ENCODE measurements around the gene PPM1D. TPM values are rescaled to one million over a fixed set of nuclear protein-coding genes. Genes with fewer than 3 reads are reported as not detected.

PPM1D gene
- total RNA-seq, 2 experiments from 2014 or later, result 11.6 to 12.9 TPM

DNA sequence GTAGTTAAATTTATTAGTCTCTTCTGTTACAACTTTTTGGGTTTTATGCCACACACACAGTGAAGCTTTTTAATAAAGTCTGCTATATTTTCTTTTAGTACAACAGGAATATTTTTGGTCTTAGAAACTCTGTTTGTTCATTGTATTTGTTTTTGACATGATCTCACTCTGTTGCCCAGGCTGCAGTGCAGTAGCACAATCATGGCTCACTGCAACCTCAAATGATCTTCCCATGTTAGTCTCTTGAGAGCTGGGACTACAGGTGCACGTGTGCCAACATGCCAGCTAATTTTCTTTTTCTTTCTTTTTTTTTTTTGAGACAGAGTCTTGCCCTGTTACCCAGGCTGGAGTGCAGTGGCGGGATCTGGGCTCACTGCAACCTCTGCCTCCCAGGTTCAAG, 27.1 kb downstream of the PPM1D start:
- Mint-ChIP-seq H3K27ac (no peak overlapping the region), H3K9me3 (no peaks in the 10 kb centered on the region), H3K27me3 (no peaks in the 10 kb centered on the region), H3K36me3 (peaks cover 4% of the 10 kb centered on the region), H3K4me3 (no peak overlapping the region), H3K4me1 (peaks cover 10% of the 10 kb centered on the region)
- no peak for DNase-seq

DNA sequence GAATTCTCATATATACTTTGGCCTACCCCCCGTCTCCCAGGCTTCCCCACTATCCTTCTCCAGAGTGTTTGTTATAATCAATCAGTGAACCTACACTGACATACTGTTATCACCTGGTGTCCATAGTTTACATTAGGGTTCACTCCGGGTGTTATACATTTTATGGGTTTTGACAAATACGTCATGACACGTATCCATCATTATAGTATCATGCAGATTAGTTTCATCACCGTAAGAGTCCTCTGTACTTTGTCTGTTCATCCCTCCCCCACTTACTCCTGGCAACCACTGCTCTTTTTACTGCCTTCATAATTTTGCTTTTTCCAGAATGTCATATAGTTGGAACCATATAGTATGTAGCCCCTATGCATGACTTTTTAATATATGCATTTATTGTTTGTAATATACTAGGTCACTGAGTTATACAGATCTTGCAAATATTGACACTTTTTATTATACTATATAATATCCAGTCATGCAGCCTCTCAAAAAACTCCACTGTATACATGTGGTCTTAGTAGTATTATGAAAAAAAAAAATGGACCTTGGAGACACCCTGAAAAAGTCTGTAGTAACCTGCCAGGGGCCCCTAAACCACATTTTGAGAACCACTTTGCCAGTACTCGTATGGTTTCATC, 28.4 kb downstream of the PPM1D start:
- Mint-ChIP-seq H3K27ac (no peak overlapping the region), H3K9me3 (no peaks in the 10 kb centered on the region), H3K36me3 (peaks cover 3% of the 10 kb centered on the region), H3K4me3 (no peak overlapping the region), H3K27me3 (no peaks in the 10 kb centered on the region), H3K4me1 (peaks cover 9% of the 10 kb centered on the region)
- no peak for DNase-seq

DNA sequence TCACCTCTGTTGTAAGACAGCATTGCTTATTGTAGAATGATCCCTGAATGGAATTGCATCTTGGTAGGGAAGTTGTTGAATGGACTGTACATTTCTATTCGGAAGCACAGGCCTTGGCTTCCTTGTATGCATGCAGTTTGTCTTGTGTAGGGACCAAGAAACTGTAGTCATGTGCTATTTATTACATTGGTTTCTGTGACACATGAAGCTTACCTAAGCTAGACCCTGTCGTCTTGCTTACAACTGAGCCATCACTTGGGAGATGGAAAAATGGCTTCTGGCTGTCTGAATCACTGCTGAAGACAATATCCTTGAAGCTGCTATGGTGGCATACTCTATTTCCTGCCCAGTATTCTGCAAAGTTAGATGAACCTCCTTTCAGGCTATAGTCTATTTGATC, 29.1 kb downstream of the PPM1D start:
- Mint-ChIP-seq H3K4me3 (no peak overlapping the region), H3K9me3 (no peaks in the 10 kb centered on the region), H3K27me3 (no peaks in the 10 kb centered on the region), H3K36me3 (peaks cover 2% of the 10 kb centered on the region), H3K27ac (no peak overlapping the region), H3K4me1 (peaks cover 5% of the 10 kb centered on the region)
- DNase-seq, result no peak

DNA sequence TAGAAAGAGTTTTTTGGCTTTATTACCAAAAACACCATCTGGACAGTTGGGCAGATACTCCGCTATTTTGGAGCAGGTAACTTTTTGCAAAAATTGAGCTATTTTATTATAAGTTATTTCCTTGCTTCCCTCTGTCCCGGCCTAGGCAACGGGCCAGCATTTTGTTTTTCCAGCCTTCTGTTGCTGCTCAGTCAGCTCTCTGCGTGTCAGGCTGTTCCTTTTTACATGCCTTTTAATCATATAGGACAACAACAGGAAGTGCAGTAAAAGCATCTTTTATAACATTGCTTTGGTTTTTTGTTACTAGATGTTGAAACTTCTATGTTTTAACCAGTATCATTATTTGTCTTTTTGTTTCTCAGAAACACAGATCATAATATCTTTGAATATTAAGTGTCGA, 30.4 kb downstream of the PPM1D start:
- H3K27ac Mint-ChIP-seq, result no peak overlapping the region
- no peaks in the 10 kb centered on the region for H3K27me3 Mint-ChIP-seq
- peaks cover 3% of the 10 kb centered on the region for H3K36me3 Mint-ChIP-seq
- no peak for DNase-seq
- H3K9me3 Mint-ChIP-seq, result no peaks in the 10 kb centered on the region
- H3K4me3 Mint-ChIP-seq, result no peak overlapping the region
- peaks cover 5% of the 10 kb centered on the region for H3K4me1 Mint-ChIP-seq

DNA sequence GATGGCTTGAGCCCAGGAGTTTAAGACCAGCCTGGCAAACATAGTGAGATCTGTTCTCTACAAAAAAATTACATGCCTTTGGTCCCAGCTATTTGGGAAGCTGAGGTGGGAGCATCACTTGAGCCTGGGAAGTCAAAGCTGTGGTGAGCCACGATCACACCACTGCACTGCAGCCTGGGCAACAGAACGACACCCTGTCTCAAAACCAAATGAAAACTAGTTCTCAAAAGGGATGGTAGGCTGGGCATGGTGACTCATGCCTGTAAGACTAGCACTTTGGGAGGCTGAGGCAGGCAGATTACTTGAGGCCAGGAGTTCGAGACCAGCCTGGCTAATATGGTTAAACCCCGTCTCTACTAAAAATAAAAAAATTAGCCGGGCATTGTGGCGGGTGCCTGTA, 31.1 kb downstream of the PPM1D start:
- Mint-ChIP-seq H3K9me3 (no peaks in the 10 kb centered on the region), H3K4me3 (no peak overlapping the region), H3K36me3 (peaks cover 3% of the 10 kb centered on the region), H3K4me1 (peaks cover 5% of the 10 kb centered on the region), H3K27me3 (no peaks in the 10 kb centered on the region), H3K27ac (no peak overlapping the region)
- no peak for DNase-seq

DNA sequence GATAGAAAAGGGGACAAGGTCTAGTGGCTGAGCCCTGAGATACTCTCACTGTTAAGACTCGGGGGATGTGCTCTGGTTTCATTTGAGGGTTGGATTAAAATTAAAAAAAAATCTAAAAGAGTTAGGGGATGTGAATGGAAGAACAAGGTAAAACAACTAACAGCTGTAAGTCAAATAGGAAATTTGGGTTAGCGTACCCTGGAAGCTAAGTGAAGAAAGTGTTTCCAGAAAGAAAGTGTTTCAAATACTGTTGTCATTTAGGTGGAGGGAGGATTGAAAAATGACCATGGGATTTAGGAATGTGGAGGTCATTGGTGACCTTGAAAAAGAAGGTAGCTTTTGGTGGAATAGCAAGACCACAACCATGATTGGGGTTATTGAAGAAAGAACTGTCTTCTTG, 37.7 kb downstream of the PPM1D start:
- Mint-ChIP-seq H3K27ac (no peak overlapping the region), H3K27me3 (no peaks in the 10 kb centered on the region), H3K4me1 (peaks cover 7% of the 10 kb centered on the region), H3K9me3 (no peaks in the 10 kb centered on the region), H3K36me3 (peaks cover 11% of the 10 kb centered on the region), H3K4me3 (no peak overlapping the region)
- no peak for DNase-seq

DNA sequence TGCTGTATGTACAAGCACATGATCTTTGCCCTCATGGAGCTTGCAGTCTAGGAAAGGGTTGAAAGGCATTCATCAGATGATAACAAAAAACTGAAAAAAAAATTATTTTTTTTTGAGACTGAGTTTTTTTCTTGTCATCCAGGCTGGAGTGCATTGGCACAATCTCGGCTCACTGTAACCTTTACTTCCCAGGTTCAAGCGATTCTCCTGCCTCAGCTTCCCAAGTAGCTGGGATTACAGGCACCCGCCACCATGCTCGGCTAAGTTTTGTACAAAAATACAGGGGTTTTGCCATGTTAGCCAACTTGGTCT, 39.0 kb downstream of the PPM1D start:
- DNase-seq, result no peak
- peaks cover 7% of the 10 kb centered on the region for H3K4me1 Mint-ChIP-seq
- H3K36me3 Mint-ChIP-seq, result peaks cover 11% of the 10 kb centered on the region
- H3K27ac Mint-ChIP-seq, result no peak overlapping the region
- H3K27me3 Mint-ChIP-seq, result no peaks in the 10 kb centered on the region
- H3K4me3 Mint-ChIP-seq, result no peak overlapping the region
- H3K9me3 Mint-ChIP-seq, result no peaks in the 10 kb centered on the region

DNA sequence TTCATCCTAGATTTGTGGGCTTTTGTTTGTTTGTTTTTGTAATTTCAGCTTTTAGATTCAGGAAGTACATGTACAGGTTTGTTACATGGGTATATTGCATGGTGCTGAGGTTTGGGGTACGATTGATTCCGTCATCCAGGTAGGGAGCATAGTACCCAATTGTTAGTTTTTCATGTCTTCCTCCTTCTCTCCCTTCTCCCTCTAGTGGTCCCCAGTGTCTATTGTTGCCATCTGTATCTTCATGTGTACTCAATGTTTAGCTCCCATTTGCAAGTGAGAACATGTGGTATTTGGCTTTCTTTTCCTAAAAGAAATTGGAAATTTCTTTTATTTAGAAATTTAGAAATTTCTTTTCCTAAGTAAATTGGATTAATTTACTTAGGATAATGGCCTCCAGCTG, 40.5 kb downstream of the PPM1D start:
- Mint-ChIP-seq H3K27me3 (no peaks in the 10 kb centered on the region), H3K4me3 (no peak overlapping the region), H3K9me3 (no peaks in the 10 kb centered on the region), H3K4me1 (peaks cover 7% of the 10 kb centered on the region), H3K36me3 (peaks cover 10% of the 10 kb centered on the region), H3K27ac (no peak overlapping the region)
- no peak for DNase-seq

DNA sequence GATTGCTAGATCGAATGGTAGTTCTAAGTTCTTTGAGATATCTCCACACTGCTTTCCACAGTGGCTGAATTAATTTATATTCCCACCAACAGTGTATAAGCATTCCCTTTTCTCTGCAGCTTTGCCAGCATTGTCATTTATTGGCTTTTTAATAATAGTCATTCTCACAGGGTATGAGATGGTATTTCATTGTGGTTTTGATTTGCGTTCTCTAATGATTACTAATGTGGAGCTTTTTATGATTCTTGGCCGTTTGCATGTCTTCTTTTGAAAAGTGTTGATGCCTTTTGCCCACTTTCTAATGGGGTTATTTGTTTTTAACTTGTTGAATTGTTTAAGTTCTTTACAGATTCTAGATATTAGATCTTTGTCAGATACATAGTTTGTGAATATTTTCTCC, 41.1 kb downstream of the PPM1D start:
- H3K27ac Mint-ChIP-seq, result no peak overlapping the region
- H3K4me1 Mint-ChIP-seq, result peaks cover 10% of the 10 kb centered on the region
- H3K9me3 Mint-ChIP-seq, result no peaks in the 10 kb centered on the region
- H3K36me3 Mint-ChIP-seq, result peaks cover 10% of the 10 kb centered on the region
- H3K4me3 Mint-ChIP-seq, result no peak overlapping the region
- H3K27me3 Mint-ChIP-seq, result no peaks in the 10 kb centered on the region
- no peak for DNase-seq

DNA sequence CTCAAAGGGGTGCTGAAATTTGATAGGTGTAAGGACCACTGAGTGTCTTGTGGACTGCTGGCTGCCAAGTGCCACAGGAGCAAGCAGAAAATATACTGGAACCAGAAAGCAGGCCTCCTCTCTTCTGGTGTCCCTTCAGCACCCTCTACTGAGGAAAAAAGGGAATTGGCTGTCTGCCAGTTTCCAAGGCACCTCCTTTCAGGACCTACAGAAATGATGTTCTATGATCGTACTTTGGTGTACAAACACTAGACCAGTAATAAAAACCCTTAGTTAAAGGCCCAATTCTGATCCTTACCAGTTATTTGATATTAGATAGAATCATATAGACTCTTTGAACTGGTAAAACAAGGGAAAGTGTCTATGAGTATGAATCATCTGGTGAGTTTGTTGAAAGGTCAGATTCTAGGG, 41.8 kb downstream of the PPM1D start:
- H3K4me1 Mint-ChIP-seq, result peaks cover 12% of the 10 kb centered on the region
- H3K36me3 Mint-ChIP-seq, result peaks cover 10% of the 10 kb centered on the region
- no peaks in the 10 kb centered on the region for H3K9me3 Mint-ChIP-seq
- no peak overlapping the region for H3K27ac Mint-ChIP-seq
- H3K4me3 Mint-ChIP-seq, result no peak overlapping the region
- DNase-seq, result peak; percentile 28
- no peaks in the 10 kb centered on the region for H3K27me3 Mint-ChIP-seq

DNA sequence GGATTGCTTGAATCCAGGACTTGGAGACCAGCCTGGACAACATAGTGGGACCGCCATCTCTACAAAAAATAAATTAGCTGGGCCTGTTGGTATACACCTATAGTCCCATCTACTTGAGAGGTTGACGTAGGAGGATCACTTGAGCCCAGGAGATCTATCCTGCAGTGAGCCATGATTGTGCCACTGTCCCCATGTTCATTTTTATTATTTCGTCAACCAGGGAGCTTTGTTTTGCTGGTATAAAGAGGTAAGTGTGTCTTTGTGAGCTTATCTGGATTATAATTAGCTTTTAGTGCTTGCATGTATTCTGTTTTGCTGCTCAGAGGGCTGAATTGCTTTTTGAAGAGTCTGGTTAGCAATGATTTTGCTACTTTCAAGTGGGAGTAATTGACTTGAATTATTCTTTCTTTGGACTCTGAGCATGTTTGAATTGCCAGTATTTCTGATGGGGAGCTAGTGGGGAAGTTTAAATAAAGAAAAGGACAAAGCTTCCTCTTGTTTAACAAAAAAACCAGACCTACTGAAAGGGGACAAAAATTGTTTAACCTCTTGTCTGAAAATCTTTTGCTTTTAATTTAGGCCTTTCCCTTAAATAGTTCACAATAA, 46.0 kb downstream of the PPM1D start:
- Mint-ChIP-seq H3K9me3 (no peaks in the 10 kb centered on the region), H3K27me3 (no peaks in the 10 kb centered on the region), H3K4me1 (peaks cover 12% of the 10 kb centered on the region), H3K36me3 (peaks cover 26% of the 10 kb centered on the region), H3K4me3 (no peak overlapping the region), H3K27ac (no peak overlapping the region)
- DNase-seq, result no peak

DNA sequence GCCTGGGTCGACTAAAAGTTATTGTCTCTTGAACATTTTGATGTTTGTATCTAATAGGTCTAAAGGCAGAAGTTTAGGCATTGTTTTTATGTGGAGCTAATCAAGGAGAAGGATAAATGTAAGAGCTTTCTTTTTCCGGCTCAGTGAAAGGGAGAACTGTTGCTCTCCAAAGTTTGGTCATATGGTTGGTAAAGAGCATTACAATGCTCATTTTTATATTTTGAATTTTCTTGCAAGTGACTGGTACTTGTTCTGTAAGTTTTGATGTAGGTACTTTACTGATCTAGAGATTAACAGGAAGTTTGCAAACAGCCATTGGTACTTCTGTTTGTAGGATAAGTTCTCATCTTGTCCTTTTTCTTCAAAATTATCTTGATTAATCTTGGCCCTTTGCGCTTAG, 46.7 kb downstream of the PPM1D start:
- Mint-ChIP-seq H3K27ac (no peak overlapping the region), H3K4me3 (no peak overlapping the region)

DNA sequence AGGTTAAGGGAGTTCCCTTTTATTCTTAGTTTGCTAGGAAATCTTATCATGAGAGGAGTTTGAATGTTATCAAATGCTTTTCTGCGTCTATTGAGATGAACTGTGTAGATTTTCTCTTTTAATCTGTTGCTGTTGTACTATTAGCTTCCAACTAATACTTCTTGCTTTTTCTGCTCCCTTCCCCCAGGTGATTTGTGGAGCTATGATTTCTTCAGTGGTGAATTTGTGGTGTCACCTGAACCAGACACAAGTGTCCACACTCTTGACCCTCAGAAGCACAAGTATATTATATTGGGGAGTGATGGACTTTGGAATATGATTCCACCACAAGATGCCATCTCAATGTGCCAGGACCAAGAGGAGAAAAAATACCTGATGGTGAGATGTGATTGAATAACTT, 47.7 kb downstream of the PPM1D start:
- Mint-ChIP-seq H3K4me1 (peaks cover 15% of the 10 kb centered on the region), H3K27me3 (no peaks in the 10 kb centered on the region), H3K4me3 (no peak overlapping the region), H3K36me3 (peaks cover 22% of the 10 kb centered on the region), H3K27ac (no peak overlapping the region), H3K9me3 (no peaks in the 10 kb centered on the region)
- no peak for DNase-seq

More for the DNA sequence above, 46.7 kb downstream of the PPM1D start:
- no peaks in the 10 kb centered on the region for H3K9me3 Mint-ChIP-seq
- H3K4me1 Mint-ChIP-seq, result peaks cover 11% of the 10 kb centered on the region
- H3K27me3 Mint-ChIP-seq, result no peaks in the 10 kb centered on the region
- H3K36me3 Mint-ChIP-seq, result peaks cover 23% of the 10 kb centered on the region
- DNase-seq, result no peak

DNA sequence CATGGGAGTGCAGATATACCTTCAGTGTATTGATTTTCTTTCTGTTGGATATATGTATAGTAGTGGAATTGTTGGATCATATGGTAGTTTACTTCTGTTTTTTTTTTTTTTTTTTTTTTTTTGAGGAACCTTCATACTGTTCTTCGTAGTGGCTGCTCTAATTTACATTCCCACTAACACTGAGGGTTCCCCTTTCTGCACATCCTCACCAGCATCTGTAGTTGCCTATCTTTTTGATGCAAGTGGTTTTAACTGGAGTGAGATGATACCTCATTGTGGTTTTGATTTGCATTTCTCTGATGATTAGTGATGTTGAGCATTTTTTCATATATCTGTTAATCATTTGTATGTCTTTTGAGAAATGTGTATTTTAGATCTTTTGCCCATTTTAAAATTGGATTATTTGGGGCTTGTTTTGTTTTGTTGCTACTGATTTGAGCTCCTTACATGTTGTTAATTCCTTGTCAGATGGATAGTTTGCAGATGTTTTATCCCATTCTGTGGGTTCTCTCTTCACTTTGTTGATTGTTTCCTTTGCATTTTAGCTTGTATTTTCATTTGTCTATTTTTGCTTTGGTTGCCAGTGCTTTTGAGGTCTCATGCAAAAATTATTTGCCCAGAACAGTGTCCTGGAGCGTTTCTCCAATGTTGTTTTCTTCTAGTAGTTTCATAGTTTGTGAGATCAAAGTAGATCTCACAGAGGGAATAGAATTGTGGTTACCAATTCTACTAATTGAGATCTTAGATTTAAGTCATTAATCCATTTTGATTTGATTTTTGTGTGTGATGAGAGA, 52.7 kb downstream of the PPM1D start:
- peaks cover 25% of the 10 kb centered on the region for H3K36me3 Mint-ChIP-seq
- H3K9me3 Mint-ChIP-seq, result no peaks in the 10 kb centered on the region
- H3K4me3 Mint-ChIP-seq, result no peak overlapping the region
- peaks cover 23% of the 10 kb centered on the region for H3K4me1 Mint-ChIP-seq
- no peaks in the 10 kb centered on the region for H3K27me3 Mint-ChIP-seq
- DNase-seq, result no peak
- H3K27ac Mint-ChIP-seq, result no peak overlapping the region

DNA sequence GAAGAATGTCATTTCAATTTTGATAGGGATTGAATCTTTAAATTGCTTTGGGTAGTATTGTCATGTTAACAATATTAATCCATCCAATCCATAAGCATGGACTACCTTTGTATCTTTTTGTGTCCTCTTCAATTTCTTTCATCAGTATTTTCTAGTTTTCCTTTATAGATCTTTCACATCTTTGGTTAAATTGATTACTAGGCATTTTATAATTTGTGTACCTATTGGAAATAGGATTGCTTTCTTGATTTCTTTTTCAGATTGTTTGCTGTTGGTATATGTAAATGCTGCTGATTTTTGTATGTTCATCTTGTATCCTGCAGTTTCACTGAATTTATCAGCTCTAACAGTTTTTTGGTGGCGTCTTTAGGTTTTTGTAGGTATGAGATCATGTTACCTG, 53.6 kb downstream of the PPM1D start:
- H3K9me3 Mint-ChIP-seq, result no peaks in the 10 kb centered on the region
- H3K4me3 Mint-ChIP-seq, result no peak overlapping the region
- DNase-seq, result no peak
- H3K27ac Mint-ChIP-seq, result no peak overlapping the region
- H3K36me3 Mint-ChIP-seq, result peaks cover 21% of the 10 kb centered on the region
- H3K27me3 Mint-ChIP-seq, result no peaks in the 10 kb centered on the region
- H3K4me1 Mint-ChIP-seq, result peaks cover 23% of the 10 kb centered on the region

DNA sequence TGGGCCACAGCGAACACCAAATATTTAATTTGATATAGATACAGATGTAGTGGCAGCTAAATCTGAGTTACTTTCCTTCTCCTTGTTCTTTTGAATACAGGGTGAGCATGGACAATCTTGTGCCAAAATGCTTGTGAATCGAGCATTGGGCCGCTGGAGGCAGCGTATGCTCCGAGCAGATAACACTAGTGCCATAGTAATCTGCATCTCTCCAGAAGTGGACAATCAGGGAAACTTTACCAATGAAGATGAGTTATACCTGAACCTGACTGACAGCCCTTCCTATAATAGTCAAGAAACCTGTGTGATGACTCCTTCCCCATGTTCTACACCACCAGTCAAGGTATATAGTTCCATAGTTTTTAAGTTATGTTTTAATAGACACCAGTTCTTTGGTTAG, 56.5 kb downstream of the PPM1D start:
- H3K9me3 Mint-ChIP-seq, result no peaks in the 10 kb centered on the region
- DNase-seq, result no peak
- H3K4me3 Mint-ChIP-seq, result no peak overlapping the region
- H3K36me3 Mint-ChIP-seq, result peaks cover 8% of the 10 kb centered on the region
- peaks cover 22% of the 10 kb centered on the region for H3K4me1 Mint-ChIP-seq
- H3K27me3 Mint-ChIP-seq, result no peaks in the 10 kb centered on the region
- H3K27ac Mint-ChIP-seq, result no peak overlapping the region

Measured in activated naive CD8-positive, alpha-beta T cell treated with anti-CD3 and anti-CD28 coated beads for 36 hours (primary cell).